GM21786 (cell line): Measurements from ENCODE around the gene BDKRB2.

Experiments
- ATAC-seq: cut with Tn5 transposase; IDR thresholded peaks from one replicate; pipeline ENCODE4 v1.9.1; 2021; ENCODE audit not compliant: unreplicated experiment

Gene BDKRB2

GRCh38 chr14:96250485-96250884 lies 45.8 kb downstream of the BDKRB2 start:
- no peak for ATAC-seq

- no peak for ATAC-seq
Observed at GRCh38 chr14:96251656-96252155, 47.1 kb downstream of the BDKRB2 start.

- ATAC-seq: no peak
Observed at GRCh38 chr14:96252323-96252998, 47.8 kb downstream of the BDKRB2 start.

GRCh38 chr14:96252999-96253539 lies 48.4 kb downstream of the BDKRB2 start:
- ATAC-seq: no peak

- no peak for ATAC-seq
Observed at GRCh38 chr14:96254687-96255086, 50.0 kb downstream of the BDKRB2 start.

GRCh38 chr14:96255501-96256366 lies 51.1 kb downstream of the BDKRB2 start, which contains the start of gene BDKRB1:
Gene BDKRB1, plus strand, starts transcription at chr14:96256210. Its CDS starts 7,473 bp downstream, at chr14:96263683.
- ATAC-seq: no peak

GRCh38 chr14:96256407-96256806 lies 51.8 kb downstream of the BDKRB2 start:
- no peak for ATAC-seq

GRCh38 chr14:96257056-96257455 lies 52.4 kb downstream of the BDKRB2 start:
- no peak for ATAC-seq

GRCh38 chr14:96257900-96258299 lies 53.3 kb downstream of the BDKRB2 start:
- no peak for ATAC-seq

GRCh38 chr14:96260341-96260821 lies 55.7 kb downstream of the BDKRB2 start:
- no peak for ATAC-seq

- no peak for ATAC-seq
Observed at GRCh38 chr14:96261053-96261452, 56.4 kb downstream of the BDKRB2 start.

GRCh38 chr14:96261772-96262655 lies 57.4 kb downstream of the BDKRB2 start:
- ATAC-seq: no peak

- ATAC-seq: no peak
Observed at GRCh38 chr14:96263347-96264199, 58.9 kb downstream of the BDKRB2 start.

- ATAC-seq: no peak
Observed at GRCh38 chr14:96264200-96264553, 59.5 kb downstream of the BDKRB2 start.

GRCh38 chr14:96264853-96265252 lies 60.2 kb downstream of the BDKRB2 start:
- ATAC-seq: no peak

- no peak for ATAC-seq
Observed at GRCh38 chr14:96265383-96266095, 60.9 kb downstream of the BDKRB2 start.

- no peak for ATAC-seq
Observed at GRCh38 chr14:96267336-96267735, 62.7 kb downstream of the BDKRB2 start.

GRCh38 chr14:96267916-96268315 lies 63.3 kb downstream of the BDKRB2 start:
- no peak for ATAC-seq
